GM18498 (cell line): ENCODE results near the gene FAM110A.
"Not testable (repeated sequence)": the region's sequence is repeated elsewhere in the genome, so short reads cannot be mapped to it uniquely, and the experiment has no call there.

Source experiments
- ATAC-seq: cut with Tn5 transposase; IDR thresholded peaks from one replicate; pipeline ENCODE4 v1.9.1; 2021; ENCODE audit warnings: mild to moderate bottlenecking, moderate library complexity; ENCODE audit not compliant: unreplicated experiment

Gene FAM110A

GRCh38 chr20:822651-823573 is 10.6 kb upstream of the FAM110A start:
- ATAC-seq: no peak

- no peak for ATAC-seq
Measured at GRCh38 chr20:823574-823902, 10.0 kb upstream of the FAM110A start.

- no peak for ATAC-seq
Measured at GRCh38 chr20:824490-824889, 9.0 kb upstream of the FAM110A start.

- ATAC-seq: no peak
Measured at GRCh38 chr20:824916-825315, 8.6 kb upstream of the FAM110A start.

GRCh38 chr20:825710-826421 is 7.6 kb upstream of the FAM110A start:
- ATAC-seq: no peak

GRCh38 chr20:826695-827323 is 6.7 kb upstream of the FAM110A start:
- ATAC-seq: no peak

- ATAC-seq: not testable (repeated sequence)
Measured at GRCh38 chr20:827981-828380, 5.5 kb upstream of the FAM110A start.

GRCh38 chr20:828987-829386 is 4.5 kb upstream of the FAM110A start:
- no peak for ATAC-seq

GRCh38 chr20:829551-829950 is 4.0 kb upstream of the FAM110A start:
- ATAC-seq: no peak

- no peak for ATAC-seq
Measured at GRCh38 chr20:830011-830521, 3.4 kb upstream of the FAM110A start.

- ATAC-seq: no peak
Measured at GRCh38 chr20:831251-831650, 2.3 kb upstream of the FAM110A start.

GRCh38 chr20:831956-832355 is 1.6 kb upstream of the FAM110A start:
- no peak for ATAC-seq

- ATAC-seq: no peak
Measured at GRCh38 chr20:833121-833449, 430 bp upstream of the FAM110A start.

GRCh38 chr20:834151-834746 is 734 bp downstream of the FAM110A start:
- ATAC-seq: no peak

GRCh38 chr20:835608-836045 is 2.1 kb downstream of the FAM110A start:
- no peak for ATAC-seq

GRCh38 chr20:836190-836589 is 2.7 kb downstream of the FAM110A start:
- ATAC-seq: no peak

- no peak for ATAC-seq
Measured at GRCh38 chr20:839015-839414, 5.5 kb downstream of the FAM110A start.

GRCh38 chr20:839626-840025 is 6.1 kb downstream of the FAM110A start:
- no peak for ATAC-seq

- no peak for ATAC-seq
Measured at GRCh38 chr20:840503-840857, 7.0 kb downstream of the FAM110A start.

- no peak for ATAC-seq
Measured at GRCh38 chr20:840858-841567, 7.5 kb downstream of the FAM110A start.
